Right lobe of liver (tissue), 6 donors: ENCODE measurements around the gene P2RY2. TPM values are rescaled to one million over a fixed set of nuclear protein-coding genes. Genes with fewer than 3 reads are reported as not detected.

ENCODE experiments used
- ATAC-seq, 4 donors: fragments of 200-7000 bp; cut with Tn5 transposase; one replicate each; pipeline ENCODE4 v1.9.1; 2020; ENCODE audit warnings: mild to moderate bottlenecking in 4 of 4, moderate library complexity in 4 of 4
- DNase-seq, 3 donors: peaks; one replicate each; pipeline ENCODE4 v3.0.0-alpha.2; 2020
- H3K27ac ChIP-seq, 3 donors: fragments of 200-600 bp; one replicate each; pipeline ENCODE4 v1.8.0; 2022
- H3K27me3 ChIP-seq, 2 donors: fragments of 200-600 bp; one replicate each; pipeline ENCODE4 v1.8.0; 2022
- H3K36me3 ChIP-seq, 4 donors: fragments of 200-600 bp; sonication (generic) in 1 of 4; one replicate each; pipeline versions ENCODE4 v1.5.1 to v1.8.0; 2017 to 2022; ENCODE audit warnings: control low read depth in 1 of 4
- H3K4me1 ChIP-seq, 4 donors: fragments of 200-600 bp; sonication (generic) in 1 of 4; one replicate each; pipeline versions ENCODE4 v1.5.1 to v1.8.0; 2017 to 2022; ENCODE audit warnings: control low read depth in 1 of 4
- H3K4me3 ChIP-seq, 3 donors: fragments of 200-600 bp; one replicate each; pipeline ENCODE4 v1.8.0; 2022
- H3K9me3 ChIP-seq, 4 donors: fragments of 200-600 bp; sonication (generic) in 1 of 4; one replicate each; pipeline versions ENCODE4 v1.5.1 to v1.8.0; 2017 to 2022; ENCODE audit warnings: control low read depth in 1 of 4
- CTCF ChIP-seq, 4 donors: fragments of 200-600 bp in 3 of 4; fragments of 450-650 bp in 1 of 4; IDR thresholded peaks; one replicate each; pipeline versions ENCODE4 v1.5.1 to v1.8.0; 2016 to 2022; ENCODE audit warnings: antibody characterized with exemption in 4 of 4, mild to moderate bottlenecking in 2 of 4
- POLR2A ChIP-seq: fragments of 450-650 bp; IDR thresholded peaks from one replicate; pipeline ENCODE4 v1.6.1; 2017; ENCODE audit warnings: antibody characterized with exemption, mild to moderate bottlenecking
- WGBS: methylation state at CpG from one replicate; pipeline ENCODE4 v1.1.6; 2018; ENCODE audit warnings: low coverage, low lambda C conversion rate; ENCODE audit not compliant: insufficient coverage; ENCODE audit errors: missing lambda C conversion rate; 5-methylcytosine and 5-hydroxymethylcytosine counted together
- intact Hi-C, 2 donors: fragments of 100-400 bp; cut with DNase I; formaldehyde crosslinking; loops; one replicate each; pipeline versions ENCODE4 v1.11.2 to v1.14.1; 2022
- total RNA-seq, 6 experiments: library from RNA; depleted of rRNA in 2 of 6; stranded (reverse); fragments of >200 nt in 2 of 6; fragmentation: NEBNext Ultra II Directional in 3 of 6; extraction: Animal tissue kit (Norgen Biotek cat#: 25700) in 3 of 6; gene quantifications; one replicate each; pipeline versions ENCODE4 v1.1.0 to v1.2.4, GENCODE V29; 2016 to 2023
- donor health status: DM: no; HTN: yes; CAD: no.
- donor health status: DM: no; HTN: no; CAD: no.
- donor health status: DM: no; HTN: no; CAD: no.
- donor health status: DM: no; HTN: yes; CAD: no.
- donor health status: DM: no; HTN: yes; CAD: no.

Gene P2RY2
- total RNA-seq, 6 experiments from 2014 or later, result 2.6 to 5.1 (median 3.5) TPM

GRCh38 chr11:73185680-73186293 is 32.3 kb upstream of the P2RY2 start:
- intact Hi-C loops, result loop anchor here (2.0 to 5.0 kb wide), 2 partner anchors 52 to 57 kb away; no protein-coding TSS in a partner anchor
- H3K4me1 ChIP-seq, result no peaks in the 10 kb centered on the region
- H3K9me3 ChIP-seq, result no peaks in the 10 kb centered on the region
- ATAC-seq (peak in 1 of 4 donors; percentile 3), DNase-seq (no peak)
- no peaks in the 10 kb centered on the region for H3K27me3 ChIP-seq
- H3K36me3 ChIP-seq, result no peaks in the 10 kb centered on the region
- 0% methylated on average over 2 of the region's 13 CpGs for WGBS
- TF ChIP-seq POLR2A, result no peak
- TF ChIP-seq CTCF (IDR thresholded peaks at IDR 0.05), result no peak
- no peak overlapping the region for H3K4me3 ChIP-seq
- H3K27ac ChIP-seq, result no peak overlapping the region

- Histone ChIP-seq H3K4me1 (no peaks in the 10 kb centered on the region), H3K36me3 (no peaks in the 10 kb centered on the region), H3K27me3 (no peaks in the 10 kb centered on the region), H3K27ac (no peak overlapping the region), H3K4me3 (no peak overlapping the region), H3K9me3 (no peaks in the 10 kb centered on the region)
- intact Hi-C loops, result loop anchor here in 1 of 2 donors (5.0 kb wide), 1 partner anchor 51 kb away; no protein-coding TSS in a partner anchor
- 58% methylated on average over 7 of the region's 10 CpGs for WGBS
- DNase-seq (peak in 1 of 3 donors; percentile 39), ATAC-seq (no peak)
- TF ChIP-seq POLR2A (no peak), CTCF (IDR thresholded peaks at IDR 0.05) (no peak)
These were observed 31.7 kb upstream of the P2RY2 start for GRCh38 chr11:73186294-73186850.

GRCh38 chr11:73186886-73187285 is 31.2 kb upstream of the P2RY2 start:
- ATAC-seq (no peak), DNase-seq (peak in 1 of 3 donors; percentile 41)
- Histone ChIP-seq H3K4me1 (no peaks in the 10 kb centered on the region), H3K9me3 (no peaks in the 10 kb centered on the region), H3K4me3 (no peak overlapping the region), H3K27ac (no peak overlapping the region), H3K36me3 (no peaks in the 10 kb centered on the region), H3K27me3 (no peaks in the 10 kb centered on the region)
- 48% methylated on average over 3 of the region's 4 CpGs for WGBS
- intact Hi-C loops, result loop anchor here in 1 of 2 donors (5.0 kb wide), 1 partner anchor 50 kb away; no protein-coding TSS in a partner anchor
- TF ChIP-seq CTCF (IDR thresholded peaks at IDR 0.05) (no peak), POLR2A (no peak)

GRCh38 chr11:73187854-73188253 is 30.2 kb upstream of the P2RY2 start:
- H3K36me3 ChIP-seq, result no peaks in the 10 kb centered on the region
- ATAC-seq (no peak), DNase-seq (peak in 1 of 3 donors; percentile 28)

More at GRCh38 chr11:73187854-73188253, 30.2 kb upstream of the P2RY2 start:
- Histone ChIP-seq H3K9me3 (no peaks in the 10 kb centered on the region), H3K4me1 (no peaks in the 10 kb centered on the region), H3K27ac (no peak overlapping the region), H3K27me3 (no peaks in the 10 kb centered on the region), H3K4me3 (no peak overlapping the region)
- intact Hi-C loops, result loop anchor here in 1 of 2 donors (5.0 kb wide), 1 partner anchor 49 kb away; no protein-coding TSS in a partner anchor
- 50% methylated on average over 1 of the region's 1 CpG for WGBS
- TF ChIP-seq POLR2A (no peak), CTCF (IDR thresholded peaks at IDR 0.05) (no peak)
